IMR-90 (cell line): ENCODE measurements around the gene HTR3C. TPM values are rescaled to one million over a fixed set of nuclear protein-coding genes. Genes with fewer than 3 reads are reported as not detected.

ENCODE experiments used
- ATAC-seq: fragments of 200-7000 bp; cut with Tn5 transposase; 2 replicates; pipeline ENCODE4 v1.9.1; 2020; ENCODE audit warnings: low read depth, mild to moderate bottlenecking, moderate library complexity
- BruUV-seq: library from RNA; stranded (reverse); fragments of 400-500 nt; replicated peaks from 2 replicates; lab custom pipeline; 2021; lab: Mats Ljungman, UMichigan
- CTCF ChIA-PET: fragments of 300-600 bp; formaldehyde crosslinking; extraction: SDS; loops from one replicate; lab custom pipeline; 2021; ENCODE audit warnings: antibody characterized with exemption; lab: Yijun Ruan, JAX
- POLR2A ChIA-PET: fragments of 300-600 bp; sonication (Branson Sonifier 250); formaldehyde crosslinking; loops from one replicate; lab custom pipeline; 2022; ENCODE audit warnings: antibody characterized with exemption; ENCODE audit not compliant: unreplicated experiment; lab: Charles Lee
- DNase-seq: peaks from one replicate; pipeline ENCODE4 v3.0.0; 2013
- H2AFZ ChIP-seq: replicated peaks from 2 replicates; pipeline ENCODE3; 2013; ENCODE audit warnings: low read length, mild to moderate bottlenecking; ENCODE audit not compliant: poor library complexity
- H2AK5ac ChIP-seq: 2 replicates; pipeline ENCODE4 v1.6.1; 2013; ENCODE audit warnings: low read depth, low read length, inconsistent platforms
- H2AK9ac ChIP-seq: replicated peaks from 2 replicates; pipeline ENCODE3; 2013; ENCODE audit warnings: mild to moderate bottlenecking, low read depth, low read length, moderate library complexity; ENCODE audit not compliant: poor library complexity
- H2BK120ac ChIP-seq: 2 replicates; pipeline ENCODE4 v1.6.1; 2013; ENCODE audit warnings: low read depth, low read length, inconsistent platforms
- H2BK15ac ChIP-seq: 3 replicates; pipeline ENCODE4 v1.6.1; 2013; ENCODE audit warnings: low read depth, low read length, inconsistent platforms
- H2BK20ac ChIP-seq: 2 replicates; pipeline ENCODE4 v1.6.1; 2013; ENCODE audit warnings: low read depth, mild to moderate bottlenecking, inconsistent platforms, low read length, moderate library complexity
- H2BK5ac ChIP-seq: 2 replicates; pipeline ENCODE4 v1.6.1; 2013; ENCODE audit warnings: mild to moderate bottlenecking, low read depth, low read length, inconsistent platforms; ENCODE audit not compliant: poor library complexity, severe bottlenecking
- H3K14ac ChIP-seq: replicated peaks from 2 replicates; pipeline ENCODE4 v1.6.1; 2013; ENCODE audit warnings: low read depth, low read length, inconsistent platforms
- H3K18ac ChIP-seq: 2 replicates; pipeline ENCODE4 v1.6.1; 2013; ENCODE audit warnings: low read depth, low read length, control low read depth
- H3K23ac ChIP-seq: 2 replicates; pipeline ENCODE4 v1.6.1; 2013; ENCODE audit warnings: low read depth, low read length, inconsistent platforms
- H3K27ac ChIP-seq: 2 replicates; pipeline ENCODE4 v1.5.1; 2013; ENCODE audit warnings: mild to moderate bottlenecking, control low read depth, low read length; ENCODE audit not compliant: insufficient read depth
- H3K27me3 ChIP-seq: 2 replicates; pipeline ENCODE4 v1.6.1; 2013; ENCODE audit warnings: low read length; ENCODE audit not compliant: control insufficient read depth, insufficient read depth
- H3K36me3 ChIP-seq: 2 replicates; pipeline ENCODE4 v1.6.1; 2013; ENCODE audit warnings: low read length, mixed read lengths; ENCODE audit not compliant: control insufficient read depth, insufficient read depth
- H3K4ac ChIP-seq: 2 replicates; pipeline ENCODE4 v1.6.1; 2013; ENCODE audit warnings: low read depth, low read length, inconsistent platforms
- H3K4me1 ChIP-seq: 2 replicates; pipeline ENCODE4 v1.6.1; 2013; ENCODE audit warnings: low read length, mixed read lengths; ENCODE audit not compliant: control insufficient read depth, insufficient read depth
- H3K4me2 ChIP-seq: 2 replicates; pipeline ENCODE4 v1.6.1; 2013; ENCODE audit warnings: low read depth, mild to moderate bottlenecking, control low read depth, low read length, moderate library complexity
- H3K4me3 ChIP-seq: 2 replicates; pipeline ENCODE4 v1.5.1; 2013; ENCODE audit warnings: low read depth, mild to moderate bottlenecking, control low read depth, low read length, moderate library complexity; ENCODE audit not compliant: insufficient read depth
- H3K56ac ChIP-seq: 2 replicates; pipeline ENCODE4 v1.6.1; 2013; ENCODE audit warnings: low read length, inconsistent platforms; ENCODE audit not compliant: insufficient read depth; ENCODE audit errors: extremely low read depth
- H3K79me1 ChIP-seq, 2 experiments: 2 replicates each; pipeline ENCODE4 v1.6.1; 2013; ENCODE audit warnings: low read length in 2 of 2, inconsistent platforms in 1 of 2, low read depth in 1 of 2
- H3K9ac ChIP-seq: 2 replicates; pipeline ENCODE4 v1.6.1; 2013; ENCODE audit warnings: low read depth, low read length, control low read depth
- H3K9me1 ChIP-seq: 2 replicates; pipeline ENCODE4 v1.6.1; 2013; ENCODE audit warnings: low read length, inconsistent platforms; ENCODE audit not compliant: insufficient read depth
- H3K9me3 ChIP-seq: 2 replicates; pipeline ENCODE4 v1.6.1; 2013; ENCODE audit warnings: low read length; ENCODE audit not compliant: control insufficient read depth, insufficient read depth
- H4K20me1 ChIP-seq: 2 replicates; pipeline ENCODE4 v1.6.1; 2013; ENCODE audit warnings: low read length, inconsistent platforms; ENCODE audit not compliant: insufficient read depth
- H4K5ac ChIP-seq: 2 replicates; pipeline ENCODE4 v1.6.1; 2013; ENCODE audit warnings: mild to moderate bottlenecking, low read depth, low read length, control low read depth
- H4K8ac ChIP-seq, 2 experiments: 2 replicates each; pipeline ENCODE4 v1.6.1; 2013; ENCODE audit warnings: low read depth in 2 of 2, low read length in 2 of 2, control low read depth in 1 of 2, inconsistent platforms in 1 of 2
- H4K91ac ChIP-seq: 2 replicates; pipeline ENCODE4 v1.6.1; 2013; ENCODE audit warnings: low read depth, low read length, inconsistent platforms; ENCODE audit not compliant: insufficient read depth
- CHD1 ChIP-seq: IDR thresholded peaks from 2 replicates; pipeline ENCODE4 v1.6.1; 2012; ENCODE audit warnings: low read depth, low read length, improper control_type of control experiment
- FOS ChIP-seq: fragments of 150-350 bp; IDR thresholded peaks from 2 replicates; pipeline ENCODE4 v1.6.1; 2016; ENCODE audit warnings: low read depth, low read length
- MAZ ChIP-seq: IDR thresholded peaks from 2 replicates; pipeline ENCODE4 v1.6.1; 2012; ENCODE audit warnings: low read depth, mild to moderate bottlenecking, low read length, improper control_type of control experiment, moderate library complexity, borderline replicate concordance
- RAD21 ChIP-seq: IDR thresholded peaks from 2 replicates; pipeline ENCODE4 v1.6.1; 2012; ENCODE audit warnings: low read length, improper control_type of control experiment
- WGBS, 2 experiments: methylation state at CpG; one replicate each; pipeline versions ENCODE4 v1.1.5 to v1.1.7; 2013; ENCODE audit warnings: missing lambda C conversion rate in 2 of 2; ENCODE audit not compliant: insufficient read length in 1 of 2; ENCODE audit errors: extremely low coverage in 2 of 2; 5-methylcytosine and 5-hydroxymethylcytosine counted together
- dilution Hi-C: fragments of 300-500 bp; cut with HindIII; formaldehyde crosslinking; loops from one replicate; pipeline ENCODE4 v1.14.3; 2018; ENCODE audit warnings: low sequenced_read_pairs; ENCODE audit not compliant: unreplicated experiment
- in situ Hi-C: fragments of 300-500 bp; cut with MboI; formaldehyde crosslinking; loops from 3 replicates; pipeline ENCODE4 v1.14.3; 2019; ENCODE audit warnings: low sequenced_read_pairs, inconsistent platforms, mixed read lengths
- intact Hi-C: fragments of 100-400 bp; cut with micrococcal nuclease; formaldehyde crosslinking; loops from 2 replicates; pipeline ENCODE4 v1.10.0; 2022
- polyA plus RNA-seq, 3 experiments: library from polyadenylated mRNA; depleted of rRNA; stranded (reverse); fragments of >200 nt; gene quantifications; 2 replicates each; pipeline ENCODE4 v1.2.3, GENCODE V29; 2012; ENCODE audit warnings: low replicate concordance in 1 of 3
- total RNA-seq: library from RNA; depleted of rRNA; stranded (reverse); fragments of >200 nt; gene quantifications from 2 replicates; pipeline ENCODE4 v1.2.3, GENCODE V29; 2012
- TF ChIP-seq, protein P1 (sequence below): conservative IDR thresholded peaks from 2 replicates; pipeline ENCODE4 v1.5.1; 2012; ENCODE audit warnings: mild to moderate bottlenecking, low read depth, low read length, improper control_type of control experiment

Gene HTR3C
- total and polyA plus RNA-seq, 2 of the 4 experiments (the other 2 are of a cell fraction): not detected

- ATAC-seq (no peak), DNase-seq (no peak)
- Histone ChIP-seq H3K27ac (no peak overlapping the region), H2AK5ac (no peak overlapping the region), H3K36me3 (no peaks in the 10 kb centered on the region), H4K20me1 (no peaks in the 10 kb centered on the region), H4K91ac (no peak overlapping the region), H3K4me1 (no peaks in the 10 kb centered on the region), H3K9me3 (no peaks in the 10 kb centered on the region), H2BK120ac (no peak overlapping the region), H3K9me1 (no peaks in the 10 kb centered on the region), H3K18ac (no peak overlapping the region), H3K23ac (no peak overlapping the region), H3K4me2 (no peak overlapping the region), H3K56ac (no peak overlapping the region), H2AK9ac (no peak overlapping the region), H3K4me3 (no peak overlapping the region), H2BK5ac (no peak overlapping the region), H3K9ac (no peak overlapping the region), H4K8ac (no peak overlapping the region), H2BK15ac (no peak overlapping the region), H3K27me3 (peaks cover 23% of the 10 kb centered on the region), H4K5ac (no peak overlapping the region), H2AFZ (no peak overlapping the region), H3K79me1 (no peaks in the 10 kb centered on the region), H2BK20ac (no peak overlapping the region), H3K14ac (no peak overlapping the region), H3K4ac (no peak overlapping the region)
- BruUV-seq: no TSS peak
- dilution Hi-C loops: no loop called here
- in situ Hi-C loops: no loop called here
- WGBS, 2 experiments: 80% methylated on average over 1 of the region's 1 CpG; no CpG with 5 or more reads in 1 of the 2 experiments
- ChIA-PET CTCF (no interaction called here), POLR2A (no interaction called here)
- intact Hi-C loops: no loop called here
- TF ChIP-seq, protein P1, sequence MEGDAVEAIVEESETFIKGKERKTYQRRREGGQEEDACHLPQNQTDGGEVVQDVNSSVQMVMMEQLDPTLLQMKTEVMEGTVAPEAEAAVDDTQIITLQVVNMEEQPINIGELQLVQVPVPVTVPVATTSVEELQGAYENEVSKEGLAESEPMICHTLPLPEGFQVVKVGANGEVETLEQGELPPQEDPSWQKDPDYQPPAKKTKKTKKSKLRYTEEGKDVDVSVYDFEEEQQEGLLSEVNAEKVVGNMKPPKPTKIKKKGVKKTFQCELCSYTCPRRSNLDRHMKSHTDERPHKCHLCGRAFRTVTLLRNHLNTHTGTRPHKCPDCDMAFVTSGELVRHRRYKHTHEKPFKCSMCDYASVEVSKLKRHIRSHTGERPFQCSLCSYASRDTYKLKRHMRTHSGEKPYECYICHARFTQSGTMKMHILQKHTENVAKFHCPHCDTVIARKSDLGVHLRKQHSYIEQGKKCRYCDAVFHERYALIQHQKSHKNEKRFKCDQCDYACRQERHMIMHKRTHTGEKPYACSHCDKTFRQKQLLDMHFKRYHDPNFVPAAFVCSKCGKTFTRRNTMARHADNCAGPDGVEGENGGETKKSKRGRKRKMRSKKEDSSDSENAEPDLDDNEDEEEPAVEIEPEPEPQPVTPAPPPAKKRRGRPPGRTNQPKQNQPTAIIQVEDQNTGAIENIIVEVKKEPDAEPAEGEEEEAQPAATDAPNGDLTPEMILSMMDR: no peak
- TF ChIP-seq CHD1 (no peak), MAZ (no peak), RAD21 (no peak), FOS (no peak)
Measured at GRCh38 chr3:184042617-184043016, 10.2 kb upstream of the HTR3C start.
